T47D (cell line): ENCODE data around the gene CHEK2.
"Not testable (repeated sequence)": the region's sequence is repeated elsewhere in the genome, so short reads cannot be mapped to it uniquely, and the experiment has no call there.

Experiments used
- DNase-seq, 2 experiments: peaks; one replicate each; pipeline versions ENCODE4 v3.0.0 to v3.0.0-alpha.2; 2011 to 2012; ENCODE audit warnings: low read depth in 1 of 2, low spot score in 1 of 2
- JUND ChIP-seq: IDR thresholded peaks from 2 replicates; pipeline ENCODE4 v1.6.1; 2012; ENCODE audit warnings: low read depth
- in situ Hi-C: cut with HindIII; loops from 2 replicates; pipeline ENCODE4 v1.10.0; 2016; ENCODE audit warnings: low sequenced_read_pairs, low pct_unique_long_range_greater_than_20kb

The CHEK2 gene

GRCh38 chr22:28768701-28769393, 27.2 kb upstream of the CHEK2 start:
- TF ChIP-seq JUND: no peak
- in situ Hi-C loops: no loop called here
- peak in 1 of 2 experiments; percentile 12 for DNase-seq

GRCh38 chr22:28766628-28767027, 25.0 kb upstream of the CHEK2 start:
- in situ Hi-C loops: no loop called here
- TF ChIP-seq JUND: no peak
- no peak for DNase-seq

- DNase-seq, in situ Hi-C loops: not testable (repeated sequence)
Observed at GRCh38 chr22:28762000-28762399, 20.4 kb upstream of the CHEK2 start.

- no peak for TF ChIP-seq JUND
Observed at GRCh38 chr22:28761449-28761755, 19.8 kb upstream of the CHEK2 start.

GRCh38 chr22:28759861-28760560, 18.4 kb upstream of the CHEK2 start:
- DNase-seq: peak in 1 of 2 experiments; percentile 46
- in situ Hi-C loops: no loop called here
- TF ChIP-seq JUND: no peak

More at GRCh38 chr22:28761449-28761755, 19.8 kb upstream of the CHEK2 start:
- in situ Hi-C loops: no loop called here
- DNase-seq: no peak

GRCh38 chr22:28754512-28754911, 12.9 kb upstream of the CHEK2 start:
- DNase-seq, in situ Hi-C loops: not testable (repeated sequence)

GRCh38 chr22:28750471-28750881, 8.9 kb upstream of the CHEK2 start:
- DNase-seq: no peak
- in situ Hi-C loops: no loop called here
- TF ChIP-seq JUND: no peak

- in situ Hi-C loops: no loop called here
- no peak for TF ChIP-seq JUND
- no peak for DNase-seq
Observed at GRCh38 chr22:28743852-28744251, 2.2 kb upstream of the CHEK2 start.

- TF ChIP-seq JUND: no peak
- DNase-seq: no peak
- in situ Hi-C loops: no loop called here
Observed at GRCh38 chr22:28742562-28742962, 942 bp upstream of the CHEK2 start.

- no peak for TF ChIP-seq JUND
- DNase-seq: no peak
- in situ Hi-C loops: no loop called here
Observed at GRCh38 chr22:28741200-28741784, 328 bp downstream of the CHEK2 start.

GRCh38 chr22:28738876-28739275, 2.7 kb downstream of the CHEK2 start:
- in situ Hi-C loops, DNase-seq: not testable (repeated sequence)

- in situ Hi-C loops: no loop called here
- TF ChIP-seq JUND: no peak
- DNase-seq: no peak
Observed at GRCh38 chr22:28737701-28738100, 3.9 kb downstream of the CHEK2 start.

- in situ Hi-C loops: no loop called here
- TF ChIP-seq JUND: no peak
Observed at GRCh38 chr22:28736301-28737155, 5.1 kb downstream of the CHEK2 start.

More at GRCh38 chr22:28736301-28737155, 5.1 kb downstream of the CHEK2 start:
- DNase-seq: no peak
